ENCODE measurements around the gene FFAR1. TPM values are rescaled to one million over a fixed set of nuclear protein-coding genes. Genes with fewer than 3 reads are reported as not detected.
A peak's percentile ranks its signal among the peaks of the same experiment; 100 is the strongest.

FFAR1 gene
- total and polyA plus RNA-seq, 9 donors, result 0.11 to 5.0 (median 1.3) TPM

- no peaks in the 10 kb centered on the region for H3K27me3 ChIP-seq
- H3K36me3 ChIP-seq, result no peaks in the 10 kb centered on the region
- peak in 1 of 5 donors; percentile 18 for DNase-seq
- TF ChIP-seq POLR2A (IDR thresholded peaks at IDR 0.05) (no peak), CTCF (IDR thresholded peaks at IDR 0.05) (no peak), EP300 (IDR thresholded peaks at IDR 0.05) (no peak)
- no peak overlapping the region for H3K27ac ChIP-seq
- no peak overlapping the region for H3K4me3 ChIP-seq
- H3K9me3 ChIP-seq, result no peaks in the 10 kb centered on the region
- 89 to 92% (median 90%) methylated on average over 11 of the region's 11 CpGs for WGBS, 3 donors
- no peaks in the 10 kb centered on the region for H3K4me1 ChIP-seq (ENCODE audit: insufficient read depth)
- intact Hi-C loops (cut with DNase I), result loop anchor here in 2 of 4 donors (10.0 kb wide), 2 partner anchors 66 to 154 kb away; partner anchors contain the start of gene KRTDAP (in 1 of the 2)
Observed at GRCh38 chr19:35340431-35340830, 7.3 kb upstream of the FFAR1 start.

- intact Hi-C loops (cut with DNase I), result loop anchor here in 2 of 4 donors (10.0 kb wide), 2 partner anchors 66 to 154 kb away; partner anchors contain the start of gene KRTDAP (in 1 of the 2)
Observed at GRCh38 chr19:35341006-35341405, 6.7 kb upstream of the FFAR1 start.

GRCh38 chr19:35341565-35342225 is 6.0 kb upstream of the FFAR1 start:
- intact Hi-C loops (cut with DNase I), result loop anchor here in 2 of 4 donors (10.0 kb wide), 2 partner anchors 67 to 153 kb away; partner anchors contain the start of gene KRTDAP (in 1 of the 2)
- TF ChIP-seq EP300 (IDR thresholded peaks at IDR 0.05) (no peak), CTCF (IDR thresholded peaks at IDR 0.05) (no peak), POLR2A (IDR thresholded peaks at IDR 0.05) (no peak)
- H3K27me3 ChIP-seq, result no peaks in the 10 kb centered on the region
- DNase-seq, result peak in 2 of 5 donors; percentile 22 to 23
- H3K36me3 ChIP-seq, result no peaks in the 10 kb centered on the region
- no peaks in the 10 kb centered on the region for H3K4me1 ChIP-seq (ENCODE audit: insufficient read depth)
- 86 to 90% (median 89%) methylated on average over 14 of the region's 14 CpGs for WGBS, 3 donors
- H3K27ac ChIP-seq, result no peak overlapping the region
- no peak overlapping the region for H3K4me3 ChIP-seq
- H3K9me3 ChIP-seq, result no peaks in the 10 kb centered on the region

More at GRCh38 chr19:35341006-35341405, 6.7 kb upstream of the FFAR1 start:
- Histone ChIP-seq H3K36me3 (no peaks in the 10 kb centered on the region), H3K27me3 (no peaks in the 10 kb centered on the region), H3K27ac (no peak overlapping the region), H3K4me1 (ENCODE audit: insufficient read depth) (no peaks in the 10 kb centered on the region), H3K9me3 (no peaks in the 10 kb centered on the region), H3K4me3 (no peak overlapping the region)
- TF ChIP-seq POLR2A (IDR thresholded peaks at IDR 0.05) (no peak), CTCF (IDR thresholded peaks at IDR 0.05) (no peak), EP300 (IDR thresholded peaks at IDR 0.05) (no peak)
- peak in 1 of 5 donors; percentile 25 for DNase-seq
- 82 to 90% (median 86%) methylated on average over 13 to 16 of the region's 16 CpGs for WGBS, 3 donors

- H3K9me3 ChIP-seq, result no peaks in the 10 kb centered on the region
- peak in 1 of 5 donors; percentile 18 for DNase-seq
- 75 to 82% (median 81%) methylated on average over 5 of the region's 5 CpGs for WGBS, 3 donors
- H3K27me3 ChIP-seq, result no peaks in the 10 kb centered on the region
- no peak overlapping the region for H3K27ac ChIP-seq
- H3K4me3 ChIP-seq, result no peak overlapping the region
- H3K4me1 ChIP-seq (ENCODE audit: insufficient read depth), result no peaks in the 10 kb centered on the region
- H3K36me3 ChIP-seq, result no peaks in the 10 kb centered on the region
- TF ChIP-seq POLR2A (IDR thresholded peaks at IDR 0.05), result no peak
- no peak for TF ChIP-seq EP300 (IDR thresholded peaks at IDR 0.05)
- no peak for TF ChIP-seq CTCF (IDR thresholded peaks at IDR 0.05)
- intact Hi-C loops (cut with DNase I), result loop anchor here in 2 of 4 donors (10.0 kb wide), 2 partner anchors 68 to 152 kb away; partner anchors contain the start of gene KRTDAP (in 1 of the 2)
Observed at GRCh38 chr19:35342430-35342829, 5.3 kb upstream of the FFAR1 start.

Measured in ovary (tissue), 9 donors.